ENCODE data around the gene CDK18. TPM values are rescaled to one million over a fixed set of nuclear protein-coding genes. Genes with fewer than 3 reads are reported as not detected.

The CDK18 gene
- total RNA-seq, 1 donor, result 0.27 TPM

GRCh38 chr1:205510951-205511330 lies 6.5 kb downstream of the CDK18 start:
- TF ChIP-seq CTCF (IDR thresholded peaks at IDR 0.05; ENCODE audit: insufficient read depth, low read length), result no peak
- H3K4me3 ChIP-seq (ENCODE audit: low read depth, low read length), result no peak overlapping the region
- no peak for DNase-seq (ENCODE audit: low read depth)

GRCh38 chr1:205512059-205513045 lies 7.9 kb downstream of the CDK18 start:
- H3K4me3 ChIP-seq (ENCODE audit: low read depth, low read length), result no peak overlapping the region
- no peak for TF ChIP-seq CTCF (IDR thresholded peaks at IDR 0.05; ENCODE audit: insufficient read depth, low read length)
- DNase-seq (ENCODE audit: low read depth), result peak; percentile 24

- no peak for DNase-seq (ENCODE audit: low read depth)
- no peak for TF ChIP-seq CTCF (IDR thresholded peaks at IDR 0.05; ENCODE audit: insufficient read depth, low read length)
- no peak overlapping the region for H3K4me3 ChIP-seq (ENCODE audit: low read depth, low read length)
Observed at GRCh38 chr1:205513774-205514173, 9.3 kb downstream of the CDK18 start.

- no peak for TF ChIP-seq CTCF (IDR thresholded peaks at IDR 0.05; ENCODE audit: insufficient read depth, low read length)
- DNase-seq (ENCODE audit: low read depth), result no peak
- H3K4me3 ChIP-seq (ENCODE audit: low read depth, low read length), result no peak overlapping the region
Observed at GRCh38 chr1:205514211-205515142, 10.0 kb downstream of the CDK18 start.

GRCh38 chr1:205515781-205516253 lies 11.3 kb downstream of the CDK18 start:
- DNase-seq (ENCODE audit: low read depth), result peak; percentile 53
- H3K4me3 ChIP-seq (ENCODE audit: low read depth, low read length), result no peak overlapping the region
- TF ChIP-seq CTCF (IDR thresholded peaks at IDR 0.05; ENCODE audit: insufficient read depth, low read length), result no peak

- no peak overlapping the region for H3K4me3 ChIP-seq (ENCODE audit: low read depth, low read length)
- no peak for DNase-seq (ENCODE audit: low read depth)
- no peak for TF ChIP-seq CTCF (IDR thresholded peaks at IDR 0.05; ENCODE audit: insufficient read depth, low read length)
Observed at GRCh38 chr1:205516362-205516761, 11.9 kb downstream of the CDK18 start.

All from fibroblast of the aortic adventitia (primary cell).